GM23338 (cell line): ENCODE measurements around the gene SRGAP3.

Source experiments
- CREB1 ChIP-seq: fragments of 250-450 bp; sonication (Bioruptor Pico); IDR thresholded peaks from 2 replicates; pipeline ENCODE4 v1.5.0; 2020; ENCODE audit warnings: low read depth, mild to moderate bottlenecking, moderate library complexity
- CTCF ChIP-seq, 2 experiments: fragments of 200-600 bp in 1 of 2; sonication (generic) in 1 of 2; conservative IDR thresholded peaks; 2 replicates each; pipeline versions ENCODE4 v1.5.1 to v1.6.1; 2016 to 2017; ENCODE audit warnings: antibody characterized with exemption in 2 of 2, low read depth in 2 of 2, mild to moderate bottlenecking in 2 of 2, moderate library complexity in 1 of 2

GRCh38 chr3:9251055-9251786 is 1.8 kb upstream of the SRGAP3 start:
- TF ChIP-seq CTCF (conservative IDR thresholded peaks at IDR 0.05; ENCODE audit: low read depth in 2 of 2) (0 out of 4 replicates have a peak, but pooled peaks of 1 of the 2 experiments have one; percentile 5), CREB1 (CRISPR knock-in tag) (no peak)
